HepG2 (cell line): Measurements from ENCODE around the gene TUBG1. TPM values are rescaled to one million over a fixed set of nuclear protein-coding genes. Genes with fewer than 3 reads are reported as not detected.

Experiments
- CBX1 ChIP-seq: IDR thresholded peaks from one replicate; pipeline ENCODE4 v1.6.1; 2016; ENCODE audit warnings: antibody characterized with exemption, low read depth
- DNMT1 ChIP-seq: sonication (generic); formaldehyde crosslinking; IDR thresholded peaks from 2 replicates; pipeline ENCODE4 v1.5.1; 2020; ENCODE audit warnings: mild to moderate bottlenecking, missing genetic modification reagents
- DRAP1 ChIP-seq: IDR thresholded peaks from 2 replicates; pipeline ENCODE4 v1.6.1; 2016; ENCODE audit warnings: missing genetic modification reagents, missing compliant biosample characterization
- FOSL2 ChIP-seq: sonication (generic); formaldehyde crosslinking; IDR thresholded peaks from 2 replicates; pipeline ENCODE4 v1.4.0; 2020; ENCODE audit warnings: missing genetic modification reagents
- GLI4 ChIP-seq: sonication (generic); formaldehyde crosslinking; IDR thresholded peaks from 2 replicates; pipeline ENCODE4 v1.5.1; 2020; ENCODE audit warnings: missing genetic modification reagents, mild to moderate bottlenecking, moderate library complexity, borderline replicate concordance
- HNF4G ChIP-seq, 2 experiments: sonication (generic) in 1 of 2; formaldehyde crosslinking in 1 of 2; IDR thresholded peaks; 2 replicates each; pipeline versions ENCODE4 v1.4.0 to v1.6.1; 2011 to 2020; ENCODE audit warnings: borderline replicate concordance in 2 of 2, low read depth in 2 of 2, mild to moderate bottlenecking in 2 of 2, low read length in 1 of 2, missing genetic modification reagents in 1 of 2, moderate library complexity in 1 of 2
- JUN ChIP-seq: sonication (generic); formaldehyde crosslinking; IDR thresholded peaks from 2 replicates; pipeline ENCODE4 v1.4.0; 2020; ENCODE audit warnings: mild to moderate bottlenecking, missing genetic modification reagents
- KDM6A ChIP-seq: IDR thresholded peaks from 2 replicates; pipeline ENCODE4 v1.6.1; 2016; ENCODE audit warnings: low read depth
- POLR2AphosphoS5 ChIP-seq: IDR thresholded peaks from 2 replicates; pipeline ENCODE4 v1.6.1; 2012; ENCODE audit warnings: low read depth, low read length
- REST ChIP-seq, 2 experiments: IDR thresholded peaks; 2 replicates each; pipeline ENCODE4 v1.6.1; 2011 to 2012; ENCODE audit warnings: low read length in 2 of 2, borderline replicate concordance in 1 of 2, low read depth in 1 of 2, mild to moderate bottlenecking in 1 of 2, moderate library complexity in 1 of 2
- SAP130 ChIP-seq: IDR thresholded peaks from 2 replicates; pipeline ENCODE4 v1.6.1; 2016; ENCODE audit warnings: low read depth
- STAG1 ChIP-seq: sonication (generic); formaldehyde crosslinking; IDR thresholded peaks from 2 replicates; pipeline ENCODE4 v1.4.0; 2020; ENCODE audit warnings: missing genetic modification reagents
- TBP ChIP-seq: sonication (generic); formaldehyde crosslinking; IDR thresholded peaks from 2 replicates; pipeline ENCODE4 v1.5.0; 2020; ENCODE audit warnings: missing genetic modification reagents
- ZC3H4 ChIP-seq: sonication (generic); formaldehyde crosslinking; IDR thresholded peaks from 2 replicates; pipeline ENCODE4 v1.4.0; 2020; ENCODE audit warnings: missing genetic modification reagents, borderline replicate concordance
- ZNF468 ChIP-seq: sonication (generic); formaldehyde crosslinking; IDR thresholded peaks from 2 replicates; pipeline ENCODE4 v1.8.0; 2022; ENCODE audit warnings: mild to moderate bottlenecking, moderate library complexity, missing genetic modification reagents
- ZNF768 ChIP-seq: sonication (generic); formaldehyde crosslinking; IDR thresholded peaks from 2 replicates; pipeline ENCODE4 v1.4.0; 2020; ENCODE audit warnings: missing genetic modification reagents
- ZNF792 ChIP-seq: IDR thresholded peaks from 2 replicates; pipeline ENCODE4 v1.6.1; 2016
- polyA plus RNA-seq, 8 experiments: library from polyadenylated mRNA; depleted of rRNA in 3 of 8; stranded (reverse) in 7 of 8; unstranded in 1 of 8; fragments of >200 nt; fragmentation: Illumina TruSeq in 4 of 8; extraction: Trizol in 4 of 8; gene quantifications; 2 replicates each; pipeline versions ENCODE4 v1.2.1 to v1.2.3, GENCODE V29; 2011 to 2016; ENCODE audit warnings: low read depth in 4 of 8, missing spikeins in 1 of 8, mixed read lengths in 1 of 8; ENCODE audit not compliant: insufficient read depth in 1 of 8
- total RNA-seq, 5 experiments: library from RNA; depleted of rRNA; stranded (reverse); fragments of >200 nt; fragmentation: Illumina TruSeq; extraction: Trizol; gene quantifications; 2 replicates each; pipeline ENCODE4 v1.2.3, GENCODE V29; 2016; ENCODE audit warnings: low read depth in 1 of 5
- TF ChIP-seq, protein P1 (sequence below): sonication (generic); formaldehyde crosslinking; IDR thresholded peaks from 2 replicates; pipeline ENCODE4 v1.5.0; 2020; ENCODE audit warnings: missing genetic modification reagents, mild to moderate bottlenecking, borderline replicate concordance
- TF ChIP-seq, protein P2 (sequence below): sonication (generic); formaldehyde crosslinking; IDR thresholded peaks from 2 replicates; pipeline ENCODE4 v1.5.0; 2020; ENCODE audit warnings: mild to moderate bottlenecking, missing genetic modification reagents, borderline replicate concordance
- TF ChIP-seq, protein P3 (sequence below): fragments of 450-650 bp; IDR thresholded peaks from 2 replicates; pipeline ENCODE4 v1.6.1; 2016

TUBG1 gene
- total and polyA plus RNA-seq, 2 of the 13 experiments (the other 11 are each of a cell fraction or from before 2014, with no cell fraction given): 74.1 to 137 TPM

GRCh38 chr17:42566883-42567573, 42.5 kb upstream of the TUBG1 start, which contains the start of gene MLX (continued):
- TF ChIP-seq, protein P1, sequence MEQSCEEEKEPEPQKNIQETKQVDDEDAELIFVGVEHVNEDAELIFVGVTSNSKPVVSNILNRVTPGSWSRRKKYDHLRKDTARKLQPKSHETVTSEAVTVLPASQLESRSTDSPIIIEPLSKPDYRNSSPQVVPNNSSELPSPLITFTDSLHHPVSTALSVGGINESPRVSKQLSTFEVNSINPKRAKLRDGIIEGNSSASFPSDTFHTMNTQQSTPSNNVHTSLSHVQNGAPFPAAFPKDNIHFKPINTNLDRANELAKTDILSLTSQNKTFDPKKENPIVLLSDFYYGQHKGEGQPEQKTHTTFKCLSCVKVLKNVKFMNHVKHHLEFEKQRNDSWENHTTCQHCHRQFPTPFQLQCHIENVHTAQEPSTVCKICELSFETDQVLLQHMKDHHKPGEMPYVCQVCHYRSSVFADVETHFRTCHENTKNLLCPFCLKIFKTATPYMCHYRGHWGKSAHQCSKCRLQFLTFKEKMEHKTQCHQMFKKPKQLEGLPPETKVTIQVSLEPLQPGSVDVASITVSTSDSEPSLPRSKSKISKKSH (CRISPR knock-in tag): peak; percentile 31; the same call in 1 of the 2 replicates
- TF ChIP-seq ZC3H4 (CRISPR knock-in tag): no peak; the same call in none of the 2 replicates
- no peak for TF ChIP-seq KDM6A
- peak; percentile 23; the same call in 1 of the 2 replicates for TF ChIP-seq TBP
- peak; percentile 88 for TF ChIP-seq GLI4 (CRISPR knock-in tag)
- TF ChIP-seq DNMT1 (CRISPR knock-in tag): no peak; the same call in 1 of the 2 replicates
- TF ChIP-seq, protein P2, sequence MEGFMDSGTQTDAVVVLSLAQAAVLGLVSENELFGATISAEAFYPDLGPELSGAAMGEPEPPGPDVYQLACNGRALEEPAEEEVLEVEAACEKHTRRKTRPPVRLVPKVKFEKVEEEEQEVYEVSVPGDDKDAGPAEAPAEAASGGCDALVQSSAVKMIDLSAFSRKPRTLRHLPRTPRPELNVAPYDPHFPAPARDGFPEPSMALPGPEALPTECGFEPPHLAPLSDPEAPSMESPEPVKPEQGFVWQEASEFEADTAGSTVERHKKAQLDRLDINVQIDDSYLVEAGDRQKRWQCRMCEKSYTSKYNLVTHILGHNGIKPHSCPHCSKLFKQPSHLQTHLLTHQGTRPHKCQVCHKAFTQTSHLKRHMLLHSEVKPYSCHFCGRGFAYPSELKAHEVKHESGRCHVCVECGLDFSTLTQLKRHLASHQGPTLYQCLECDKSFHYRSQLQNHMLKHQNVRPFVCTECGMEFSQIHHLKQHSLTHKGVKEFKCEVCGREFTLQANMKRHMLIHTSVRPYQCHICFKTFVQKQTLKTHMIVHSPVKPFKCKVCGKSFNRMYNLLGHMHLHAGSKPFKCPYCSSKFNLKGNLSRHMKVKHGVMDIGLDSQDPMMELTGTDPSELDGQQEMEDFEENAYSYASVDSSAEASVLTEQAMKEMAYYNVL (CRISPR knock-in tag): peak; percentile 59; the same call in 1 of the 2 replicates
- TF ChIP-seq ZNF768 (CRISPR knock-in tag): peak; percentile 33; the same call in 1 of the 2 replicates
- peak; percentile 69 for TF ChIP-seq POLR2AphosphoS5
- TF ChIP-seq, protein P3, sequence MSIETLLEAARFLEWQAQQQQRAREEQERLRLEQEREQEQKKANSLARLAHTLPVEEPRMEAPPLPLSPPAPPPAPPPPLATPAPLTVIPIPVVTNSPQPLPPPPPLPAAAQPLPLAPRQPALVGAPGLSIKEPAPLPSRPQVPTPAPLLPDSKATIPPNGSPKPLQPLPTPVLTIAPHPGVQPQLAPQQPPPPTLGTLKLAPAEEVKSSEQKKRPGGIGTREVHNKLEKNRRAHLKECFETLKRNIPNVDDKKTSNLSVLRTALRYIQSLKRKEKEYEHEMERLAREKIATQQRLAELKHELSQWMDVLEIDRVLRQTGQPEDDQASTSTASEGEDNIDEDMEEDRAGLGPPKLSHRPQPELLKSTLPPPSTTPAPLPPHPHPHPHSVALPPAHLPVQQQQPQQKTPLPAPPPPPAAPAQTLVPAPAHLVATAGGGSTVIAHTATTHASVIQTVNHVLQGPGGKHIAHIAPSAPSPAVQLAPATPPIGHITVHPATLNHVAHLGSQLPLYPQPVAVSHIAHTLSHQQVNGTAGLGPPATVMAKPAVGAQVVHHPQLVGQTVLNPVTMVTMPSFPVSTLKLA: peak; percentile 57
- no peak for TF ChIP-seq ZNF468 (CRISPR knock-in tag)
- 0 out of 2 replicates have a peak, but pooled peaks have one; percentile 39 for TF ChIP-seq ZNF792 (CRISPR knock-in tag)
- TF ChIP-seq REST (IDR thresholded peaks at IDR 0.05; ENCODE audit: borderline replicate concordance in 1 of 2, low read depth in 1 of 2, low read length in 2 of 2): no peak
- peak; percentile 1; the same call in 1 of the 2 replicates for TF ChIP-seq STAG1 (CRISPR knock-in tag)
- TF ChIP-seq FOSL2 (CRISPR knock-in tag): peak; percentile 58
- TF ChIP-seq JUN (CRISPR knock-in tag): no peak; the same call in 1 of the 2 replicates
- peak; percentile 89; the same call in 1 of the 2 replicates for TF ChIP-seq DRAP1 (CRISPR knock-in tag)
- peak; percentile 70 for TF ChIP-seq CBX1
- TF ChIP-seq SAP130 (CRISPR knock-in tag): peak; percentile 95
- peak; percentile 53; the same call in 1 of the 2 replicates for TF ChIP-seq HNF4G (IDR thresholded peaks at IDR 0.05; ENCODE audit: borderline replicate concordance, low read depth, low read length)
- no peak; the same call in 1 of the 2 replicates for TF ChIP-seq HNF4G (CRISPR knock-in tag; IDR thresholded peaks at IDR 0.05; ENCODE audit: borderline replicate concordance, low read depth)
